ENCODE results near the gene AGO1. TPM values are rescaled to one million over a fixed set of nuclear protein-coding genes. Genes with fewer than 3 reads are reported as not detected.

The AGO1 gene
- total RNA-seq, 1 experiment from 2014 or later, result 28.9 TPM

DNA sequence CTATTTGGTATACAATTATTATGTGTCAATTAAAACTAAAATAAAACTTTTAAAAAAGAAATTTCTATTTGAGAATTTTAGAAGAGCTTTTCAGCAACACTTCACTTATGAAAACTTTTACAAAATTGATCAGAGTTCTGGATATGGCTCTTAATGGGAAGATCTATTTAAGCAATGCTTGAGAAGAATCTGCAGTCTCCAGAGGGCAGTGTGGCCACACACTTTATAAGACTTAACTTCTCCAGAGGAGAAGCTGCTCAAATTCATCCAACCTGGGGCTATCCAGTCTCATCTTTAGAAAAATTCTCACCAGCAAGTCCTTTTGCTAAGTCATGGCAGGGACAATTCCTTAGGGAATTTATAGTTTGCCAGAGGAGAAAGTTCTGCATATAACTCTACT is 25.2 kb upstream of the AGO1 start:
- H3K27me3 Mint-ChIP-seq (ENCODE audit: insufficient read depth, unreplicated experiment), result no peaks in the 10 kb centered on the region
- no peaks in the 10 kb centered on the region for H3K36me3 Mint-ChIP-seq (ENCODE audit: insufficient read depth, unreplicated experiment)
- intact Hi-C loops (cut with micrococcal nuclease; ENCODE audit: unreplicated experiment), result no loop called here
- no peak overlapping the region for H3K27ac Mint-ChIP-seq (ENCODE audit: unreplicated experiment)
- H3K36me3 ChIP-seq (ENCODE audit: control insufficient read depth, insufficient read depth, low read length), result no peaks in the 10 kb centered on the region
- H3K9me3 ChIP-seq, result no peaks in the 10 kb centered on the region
- H3K9me3 Mint-ChIP-seq (ENCODE audit: unreplicated experiment), result no peaks in the 10 kb centered on the region
- H3K4me3 ChIP-seq (ENCODE audit: low read depth, low read length), result no peak overlapping the region
- no peak overlapping the region for H3K4me3 Mint-ChIP-seq (ENCODE audit: unreplicated experiment)
- H3K27me3 ChIP-seq (replicated peaks; ENCODE audit: control insufficient read depth, insufficient read depth, low read length), result no peaks in the 10 kb centered on the region
- DNase-seq, result no peak
- H3K4me1 ChIP-seq, result no peaks in the 10 kb centered on the region
- POLR2A ChIA-PET, result no interaction called here
- CTCF ChIA-PET, result no interaction called here
- TF ChIP-seq, protein P1, sequence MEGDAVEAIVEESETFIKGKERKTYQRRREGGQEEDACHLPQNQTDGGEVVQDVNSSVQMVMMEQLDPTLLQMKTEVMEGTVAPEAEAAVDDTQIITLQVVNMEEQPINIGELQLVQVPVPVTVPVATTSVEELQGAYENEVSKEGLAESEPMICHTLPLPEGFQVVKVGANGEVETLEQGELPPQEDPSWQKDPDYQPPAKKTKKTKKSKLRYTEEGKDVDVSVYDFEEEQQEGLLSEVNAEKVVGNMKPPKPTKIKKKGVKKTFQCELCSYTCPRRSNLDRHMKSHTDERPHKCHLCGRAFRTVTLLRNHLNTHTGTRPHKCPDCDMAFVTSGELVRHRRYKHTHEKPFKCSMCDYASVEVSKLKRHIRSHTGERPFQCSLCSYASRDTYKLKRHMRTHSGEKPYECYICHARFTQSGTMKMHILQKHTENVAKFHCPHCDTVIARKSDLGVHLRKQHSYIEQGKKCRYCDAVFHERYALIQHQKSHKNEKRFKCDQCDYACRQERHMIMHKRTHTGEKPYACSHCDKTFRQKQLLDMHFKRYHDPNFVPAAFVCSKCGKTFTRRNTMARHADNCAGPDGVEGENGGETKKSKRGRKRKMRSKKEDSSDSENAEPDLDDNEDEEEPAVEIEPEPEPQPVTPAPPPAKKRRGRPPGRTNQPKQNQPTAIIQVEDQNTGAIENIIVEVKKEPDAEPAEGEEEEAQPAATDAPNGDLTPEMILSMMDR (IDR thresholded peaks at IDR 0.05; ENCODE audit: insufficient read depth in 1 of 2, low read depth in 1 of 2, low read length in 1 of 2, severe bottlenecking in 1 of 2, unreplicated experiment in 1 of 2), result no peak
- H3K4me1 Mint-ChIP-seq (ENCODE audit: low read depth, unreplicated experiment), result no peaks in the 10 kb centered on the region
- BruUV-seq (replicated peaks), result no TSS peak

GRCh38 chr1:35860696-35861095 is 22.3 kb upstream of the AGO1 start:
- H3K4me1 Mint-ChIP-seq (ENCODE audit: low read depth, unreplicated experiment), result no peaks in the 10 kb centered on the region
- BruUV-seq (replicated peaks), result no TSS peak
- Histone ChIP-seq H3K36me3 (ENCODE audit: control insufficient read depth, insufficient read depth, low read length) (no peaks in the 10 kb centered on the region), H3K9me3 (no peaks in the 10 kb centered on the region), H3K4me1 (no peaks in the 10 kb centered on the region), H3K27me3 (replicated peaks; ENCODE audit: control insufficient read depth, insufficient read depth, low read length) (no peaks in the 10 kb centered on the region), H3K4me3 (ENCODE audit: low read depth, low read length) (no peak overlapping the region)
- POLR2A ChIA-PET, result no interaction called here
- CTCF ChIA-PET, result no interaction called here
- TF ChIP-seq, protein P1 (IDR thresholded peaks at IDR 0.05; ENCODE audit: insufficient read depth in 1 of 2, low read depth in 1 of 2, low read length in 1 of 2, severe bottlenecking in 1 of 2, unreplicated experiment in 1 of 2), result no peak
- no peaks in the 10 kb centered on the region for H3K9me3 Mint-ChIP-seq (ENCODE audit: unreplicated experiment)
- intact Hi-C loops (cut with micrococcal nuclease; ENCODE audit: unreplicated experiment), result no loop called here
- H3K4me3 Mint-ChIP-seq (ENCODE audit: unreplicated experiment), result no peak overlapping the region
- no peak for DNase-seq
- H3K36me3 Mint-ChIP-seq (ENCODE audit: insufficient read depth, unreplicated experiment), result no peaks in the 10 kb centered on the region
- no peaks in the 10 kb centered on the region for H3K27me3 Mint-ChIP-seq (ENCODE audit: insufficient read depth, unreplicated experiment)
- no peak overlapping the region for H3K27ac Mint-ChIP-seq (ENCODE audit: unreplicated experiment)

GRCh38 chr1:35863136-35863535 is 19.9 kb upstream of the AGO1 start:
- H3K4me3 Mint-ChIP-seq (ENCODE audit: unreplicated experiment), result no peak overlapping the region
- H3K27me3 Mint-ChIP-seq (ENCODE audit: insufficient read depth, unreplicated experiment), result no peaks in the 10 kb centered on the region
- POLR2A ChIA-PET, result no interaction called here
- Histone ChIP-seq H3K4me3 (ENCODE audit: low read depth, low read length) (no peak overlapping the region), H3K36me3 (ENCODE audit: control insufficient read depth, insufficient read depth, low read length) (no peaks in the 10 kb centered on the region), H3K4me1 (no peaks in the 10 kb centered on the region), H3K9me3 (no peaks in the 10 kb centered on the region), H3K27me3 (replicated peaks; ENCODE audit: control insufficient read depth, insufficient read depth, low read length) (no peaks in the 10 kb centered on the region)
- intact Hi-C loops (cut with micrococcal nuclease; ENCODE audit: unreplicated experiment), result no loop called here
- BruUV-seq (replicated peaks), result no TSS peak
- no peaks in the 10 kb centered on the region for H3K36me3 Mint-ChIP-seq (ENCODE audit: insufficient read depth, unreplicated experiment)
- CTCF ChIA-PET, result no interaction called here
- H3K27ac Mint-ChIP-seq (ENCODE audit: unreplicated experiment), result no peak overlapping the region
- DNase-seq, result no peak
- no peaks in the 10 kb centered on the region for H3K4me1 Mint-ChIP-seq (ENCODE audit: low read depth, unreplicated experiment)
- H3K9me3 Mint-ChIP-seq (ENCODE audit: unreplicated experiment), result no peaks in the 10 kb centered on the region
- TF ChIP-seq, protein P1 (IDR thresholded peaks at IDR 0.05; ENCODE audit: insufficient read depth in 1 of 2, low read depth in 1 of 2, low read length in 1 of 2, severe bottlenecking in 1 of 2, unreplicated experiment in 1 of 2), result no peak

All from Caco-2 (cell line).